ENCODE data around the gene WDR5.

Gene WDR5

DNA sequence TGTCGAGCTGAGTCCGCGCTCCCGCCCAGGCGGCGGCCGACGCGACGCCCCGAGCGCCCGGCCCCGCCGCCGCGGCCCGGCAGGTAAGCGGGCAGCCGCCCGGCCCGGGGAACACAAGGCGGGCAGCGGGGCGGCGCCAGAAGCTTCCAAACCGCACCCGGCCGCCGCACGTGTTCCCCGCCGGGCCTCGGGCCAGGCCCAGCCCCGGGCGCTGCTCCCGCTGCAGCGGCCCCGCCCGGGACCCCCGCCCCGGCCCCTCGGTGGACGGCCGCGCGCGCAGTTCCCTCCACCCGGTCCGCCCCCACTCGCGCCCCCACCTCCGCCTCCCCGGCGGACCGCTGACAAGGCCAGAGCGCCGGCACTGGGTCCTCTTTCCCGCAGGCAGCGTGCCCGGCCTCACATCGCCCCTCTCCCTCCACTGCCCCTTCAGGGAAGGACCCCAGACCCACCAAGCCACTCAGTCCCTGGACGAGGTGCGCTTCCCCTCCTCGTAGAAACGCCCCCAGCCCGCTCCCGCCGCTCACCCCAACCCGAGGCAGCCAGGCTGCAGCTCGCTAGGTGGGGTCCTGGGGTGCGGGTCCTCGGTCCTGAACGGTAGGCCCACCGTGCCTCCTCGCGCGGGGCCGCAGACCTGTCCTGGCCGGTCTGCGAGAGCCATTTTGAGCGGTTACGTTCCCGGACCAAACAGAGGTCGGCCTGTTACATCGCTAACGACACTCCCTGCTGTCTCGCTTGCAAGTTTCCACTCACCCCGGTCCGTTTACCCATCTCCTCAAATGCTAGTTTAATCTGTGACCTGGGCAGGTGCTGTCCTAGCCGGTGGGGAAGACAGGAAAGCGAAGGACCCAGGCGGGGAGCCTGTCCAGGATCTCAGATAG lies 475 bp downstream of the WDR5 start:
- no peaks in the 10 kb centered on the region for H3K9me3 ChIP-seq (ENCODE audit: control insufficient read depth, insufficient read depth, low read depth, low read length)
- ChIA-PET POLR2A (interaction anchor here (0.7 to 1.6 kb wide), 14 partner anchors 10 to 535 kb away, joined by 3 to 21 read pairs (median 5); partner anchors contain the start of genes BRD3OS and RNU6ATAC), CTCF (interaction anchor here (0.6 to 1.1 kb wide), 4 partner anchors 23 to 110 kb away, joined by 3 to 4 read pairs (median 3); no protein-coding TSS in a partner anchor)
- peaks cover 13 to 40% of the 10 kb centered on the region in 2 experiments for H3K36me3 ChIP-seq (ENCODE audit: control insufficient read depth in 2 of 2, insufficient read depth in 1 of 2, low read length in 2 of 2)
- peaks cover 2% of the 10 kb centered on the region; the same call in 1 of the 2 replicates for H3K4me1 ChIP-seq (ENCODE audit: control insufficient read depth, insufficient read depth, low read length)
- peak overlapping the region; percentile 72 for H3K27ac ChIP-seq (ENCODE audit: extremely low read depth, low read depth, low read length)
- H3K4me3 ChIP-seq (ENCODE audit: low read depth, low read length), result peak overlapping the region; percentile 71
- TF ChIP-seq, protein P1, sequence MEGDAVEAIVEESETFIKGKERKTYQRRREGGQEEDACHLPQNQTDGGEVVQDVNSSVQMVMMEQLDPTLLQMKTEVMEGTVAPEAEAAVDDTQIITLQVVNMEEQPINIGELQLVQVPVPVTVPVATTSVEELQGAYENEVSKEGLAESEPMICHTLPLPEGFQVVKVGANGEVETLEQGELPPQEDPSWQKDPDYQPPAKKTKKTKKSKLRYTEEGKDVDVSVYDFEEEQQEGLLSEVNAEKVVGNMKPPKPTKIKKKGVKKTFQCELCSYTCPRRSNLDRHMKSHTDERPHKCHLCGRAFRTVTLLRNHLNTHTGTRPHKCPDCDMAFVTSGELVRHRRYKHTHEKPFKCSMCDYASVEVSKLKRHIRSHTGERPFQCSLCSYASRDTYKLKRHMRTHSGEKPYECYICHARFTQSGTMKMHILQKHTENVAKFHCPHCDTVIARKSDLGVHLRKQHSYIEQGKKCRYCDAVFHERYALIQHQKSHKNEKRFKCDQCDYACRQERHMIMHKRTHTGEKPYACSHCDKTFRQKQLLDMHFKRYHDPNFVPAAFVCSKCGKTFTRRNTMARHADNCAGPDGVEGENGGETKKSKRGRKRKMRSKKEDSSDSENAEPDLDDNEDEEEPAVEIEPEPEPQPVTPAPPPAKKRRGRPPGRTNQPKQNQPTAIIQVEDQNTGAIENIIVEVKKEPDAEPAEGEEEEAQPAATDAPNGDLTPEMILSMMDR (tag by site-specific recombination; IDR thresholded peaks at IDR 0.05), result peak; percentile 23; the same call in 1 of the 2 replicates
- no peak for TF ChIP-seq ZNF510 (tag by site-specific recombination; IDR thresholded peaks at IDR 0.05; ENCODE audit: insufficient replicate concordance)
- TF ChIP-seq, protein P2, sequence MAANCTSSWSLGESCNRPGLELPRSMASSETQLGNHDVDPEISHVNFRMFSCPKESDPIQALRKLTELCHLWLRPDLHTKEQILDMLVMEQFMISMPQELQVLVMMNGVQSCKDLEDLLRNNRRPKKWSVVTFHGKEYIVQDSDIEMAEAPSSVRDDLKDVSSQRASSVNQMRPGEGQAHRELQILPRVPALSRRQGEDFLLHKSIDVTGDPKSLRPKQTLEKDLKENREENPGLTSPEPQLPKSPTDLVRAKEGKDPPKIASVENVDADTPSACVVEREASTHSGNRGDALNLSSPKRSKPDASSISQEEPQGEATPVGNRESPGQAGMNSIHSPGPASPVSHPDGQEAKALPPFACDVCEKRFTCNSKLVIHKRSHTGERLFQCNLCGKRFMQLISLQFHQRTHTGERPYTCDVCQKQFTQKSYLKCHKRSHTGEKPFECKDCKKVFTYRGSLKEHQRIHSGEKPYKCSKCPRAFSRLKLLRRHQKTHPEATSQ (tag by site-specific recombination; IDR thresholded peaks at IDR 0.05), result no peak; the same call in 1 of the 2 replicates
- no peak for TF ChIP-seq ZNF19 (tag by site-specific recombination; IDR thresholded peaks at IDR 0.05; ENCODE audit: low read depth)
- TF ChIP-seq ZIC2 (tag by site-specific recombination; IDR thresholded peaks at IDR 0.05), result no peak
- peak; percentile 21; the same call in 1 of the 2 replicates for TF ChIP-seq YY2 (tag by site-specific recombination; IDR thresholded peaks at IDR 0.05)
- no peak for TF ChIP-seq ZNF501 (tag by site-specific recombination; IDR thresholded peaks at IDR 0.05)
- TF ChIP-seq ZSCAN23 (tag by site-specific recombination; IDR thresholded peaks at IDR 0.05), result no peak
- no peak for TF ChIP-seq SCRT2 (tag by site-specific recombination; IDR thresholded peaks at IDR 0.05)
- no peak for TF ChIP-seq ZNF132 (tag by site-specific recombination; IDR thresholded peaks at IDR 0.05; ENCODE audit: borderline replicate concordance)
- no peak for TF ChIP-seq ZEB2 (tag by site-specific recombination; IDR thresholded peaks at IDR 0.05)
- no peak for TF ChIP-seq ZNF664 (tag by site-specific recombination; IDR thresholded peaks at IDR 0.05)
- TF ChIP-seq ZNF571 (tag by site-specific recombination; IDR thresholded peaks at IDR 0.05), result no peak
- TF ChIP-seq, protein P3, sequence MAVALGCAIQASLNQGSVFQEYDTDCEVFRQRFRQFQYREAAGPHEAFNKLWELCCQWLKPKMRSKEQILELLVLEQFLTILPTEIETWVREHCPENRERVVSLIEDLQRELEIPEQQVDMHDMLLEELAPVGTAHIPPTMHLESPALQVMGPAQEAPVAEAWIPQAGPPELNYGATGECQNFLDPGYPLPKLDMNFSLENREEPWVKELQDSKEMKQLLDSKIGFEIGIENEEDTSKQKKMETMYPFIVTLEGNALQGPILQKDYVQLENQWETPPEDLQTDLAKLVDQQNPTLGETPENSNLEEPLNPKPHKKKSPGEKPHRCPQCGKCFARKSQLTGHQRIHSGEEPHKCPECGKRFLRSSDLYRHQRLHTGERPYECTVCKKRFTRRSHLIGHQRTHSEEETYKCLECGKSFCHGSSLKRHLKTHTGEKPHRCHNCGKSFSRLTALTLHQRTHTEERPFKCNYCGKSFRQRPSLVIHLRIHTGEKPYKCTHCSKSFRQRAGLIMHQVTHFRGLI (tag by site-specific recombination; IDR thresholded peaks at IDR 0.05), result no peak
- no peak for TF ChIP-seq ZNF624 (tag by site-specific recombination; IDR thresholded peaks at IDR 0.05)
- peak; percentile 52; the same call in 1 of the 2 replicates for TF ChIP-seq ZFHX2 (tag by site-specific recombination; conservative IDR thresholded peaks at IDR 0.05)
- 0 out of 2 replicates have a peak, but pooled peaks have one; percentile 34 for TF ChIP-seq GLI4 (tag by site-specific recombination; IDR thresholded peaks at IDR 0.05)
- TF ChIP-seq EGR2 (tag by site-specific recombination; IDR thresholded peaks at IDR 0.05; ENCODE audit: low read depth), result 0 out of 2 replicates have a peak, but pooled peaks have one; percentile 9
- TF ChIP-seq, protein P4, sequence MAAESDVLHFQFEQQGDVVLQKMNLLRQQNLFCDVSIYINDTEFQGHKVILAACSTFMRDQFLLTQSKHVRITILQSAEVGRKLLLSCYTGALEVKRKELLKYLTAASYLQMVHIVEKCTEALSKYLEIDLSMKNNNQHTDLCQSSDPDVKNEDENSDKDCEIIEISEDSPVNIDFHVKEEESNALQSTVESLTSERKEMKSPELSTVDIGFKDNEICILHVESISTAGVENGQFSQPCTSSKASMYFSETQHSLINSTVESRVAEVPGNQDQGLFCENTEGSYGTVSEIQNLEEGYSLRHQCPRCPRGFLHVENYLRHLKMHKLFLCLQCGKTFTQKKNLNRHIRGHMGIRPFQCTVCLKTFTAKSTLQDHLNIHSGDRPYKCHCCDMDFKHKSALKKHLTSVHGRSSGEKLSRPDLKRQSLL (tag by site-specific recombination; IDR thresholded peaks at IDR 0.05), result no peak
- TF ChIP-seq, protein P5, sequence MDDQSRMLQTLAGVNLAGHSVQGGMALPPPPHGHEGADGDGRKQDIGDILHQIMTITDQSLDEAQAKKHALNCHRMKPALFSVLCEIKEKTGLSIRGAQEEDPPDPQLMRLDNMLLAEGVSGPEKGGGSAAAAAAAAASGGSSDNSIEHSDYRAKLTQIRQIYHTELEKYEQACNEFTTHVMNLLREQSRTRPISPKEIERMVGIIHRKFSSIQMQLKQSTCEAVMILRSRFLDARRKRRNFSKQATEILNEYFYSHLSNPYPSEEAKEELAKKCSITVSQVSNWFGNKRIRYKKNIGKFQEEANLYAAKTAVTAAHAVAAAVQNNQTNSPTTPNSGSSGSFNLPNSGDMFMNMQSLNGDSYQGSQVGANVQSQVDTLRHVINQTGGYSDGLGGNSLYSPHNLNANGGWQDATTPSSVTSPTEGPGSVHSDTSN (CRISPR knock-in tag; IDR thresholded peaks at IDR 0.05), result peak; percentile 36; the same call in 1 of the 2 replicates
- TF ChIP-seq ZNF302 (tag by site-specific recombination; IDR thresholded peaks at IDR 0.05; ENCODE audit: low read depth), result no peak
- no peak for TF ChIP-seq ZNF416 (tag by site-specific recombination; IDR thresholded peaks at IDR 0.05)
- TF ChIP-seq ZNF792 (tag by site-specific recombination; IDR thresholded peaks at IDR 0.05), result no peak
- TF ChIP-seq, protein P6, sequence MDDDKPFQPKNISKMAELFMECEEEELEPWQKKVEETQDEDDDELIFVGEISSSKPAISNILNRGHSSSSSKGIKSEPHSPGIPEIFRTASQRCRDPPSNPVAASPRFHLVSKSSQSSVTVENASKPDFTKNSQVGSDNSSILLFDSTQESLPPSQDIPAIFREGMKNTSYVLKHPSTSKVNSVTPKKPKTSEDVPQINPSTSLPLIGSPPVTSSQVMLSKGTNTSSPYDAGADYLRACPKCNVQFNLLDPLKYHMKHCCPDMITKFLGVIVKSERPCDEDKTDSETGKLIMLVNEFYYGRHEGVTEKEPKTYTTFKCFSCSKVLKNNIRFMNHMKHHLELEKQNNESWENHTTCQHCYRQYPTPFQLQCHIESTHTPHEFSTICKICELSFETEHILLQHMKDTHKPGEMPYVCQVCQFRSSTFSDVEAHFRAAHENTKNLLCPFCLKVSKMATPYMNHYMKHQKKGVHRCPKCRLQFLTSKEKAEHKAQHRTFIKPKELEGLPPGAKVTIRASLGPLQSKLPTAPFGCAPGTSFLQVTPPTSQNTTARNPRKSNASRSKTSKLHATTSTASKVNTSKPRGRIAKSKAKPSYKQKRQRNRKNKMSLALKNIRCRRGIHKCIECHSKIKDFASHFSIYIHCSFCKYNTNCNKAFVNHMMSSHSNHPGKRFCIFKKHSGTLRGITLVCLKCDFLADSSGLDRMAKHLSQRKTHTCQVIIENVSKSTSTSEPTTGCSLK (tag by site-specific recombination; IDR thresholded peaks at IDR 0.05), result no peak
- no peak for TF ChIP-seq ZNF843 (tag by site-specific recombination; IDR thresholded peaks at IDR 0.05)
- TF ChIP-seq, protein P7, sequence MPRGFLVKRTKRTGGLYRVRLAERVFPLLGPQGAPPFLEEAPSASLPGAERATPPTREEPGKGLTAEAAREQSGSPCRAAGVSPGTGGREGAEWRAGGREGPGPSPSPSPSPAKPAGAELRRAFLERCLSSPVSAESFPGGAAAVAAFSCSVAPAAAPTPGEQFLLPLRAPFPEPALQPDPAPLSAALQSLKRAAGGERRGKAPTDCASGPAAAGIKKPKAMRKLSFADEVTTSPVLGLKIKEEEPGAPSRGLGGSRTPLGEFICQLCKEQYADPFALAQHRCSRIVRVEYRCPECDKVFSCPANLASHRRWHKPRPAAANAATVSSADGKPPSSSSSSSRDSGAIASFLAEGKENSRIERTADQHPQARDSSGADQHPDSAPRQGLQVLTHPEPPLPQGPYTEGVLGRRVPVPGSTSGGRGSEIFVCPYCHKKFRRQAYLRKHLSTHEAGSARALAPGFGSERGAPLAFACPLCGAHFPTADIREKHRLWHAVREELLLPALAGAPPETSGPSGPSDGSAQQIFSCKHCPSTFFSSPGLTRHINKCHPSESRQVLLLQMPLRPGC (tag by site-specific recombination; IDR thresholded peaks at IDR 0.05), result no peak
